ENCODE data around the gene RMI1. TPM values are rescaled to one million over a fixed set of nuclear protein-coding genes. Genes with fewer than 3 reads are reported as not detected.
"Not testable (repeated sequence)": the region's sequence is repeated elsewhere in the genome, so short reads cannot be mapped to it uniquely, and the experiment has no call there.

Gene RMI1
- total RNA-seq, 1 donor from 2014 or later = 7.7 TPM

DNA sequence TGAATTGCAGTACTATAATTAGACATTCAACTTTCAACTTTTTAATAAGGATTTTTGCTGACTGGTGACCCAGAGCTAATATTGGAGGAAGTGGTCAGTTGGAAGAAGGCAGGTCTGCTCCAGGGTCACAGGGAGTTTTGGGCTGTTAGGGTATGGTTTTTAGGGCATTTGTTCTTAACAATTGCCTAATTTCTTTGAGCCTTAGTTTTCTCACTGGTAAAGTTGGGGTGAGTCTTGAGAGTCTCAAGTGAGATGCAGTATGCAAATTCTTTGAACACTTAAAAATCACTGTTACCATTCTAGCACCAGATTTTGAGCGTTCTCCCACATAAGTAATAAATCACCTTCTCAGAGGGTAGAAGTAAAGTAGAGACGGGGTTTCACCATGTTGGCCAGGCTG, 50.9 kb downstream of the RMI1 start:
- no peak for DNase-seq (ENCODE audit: low spot score)
- Mint-ChIP-seq H3K27me3 (ENCODE audit: low read depth) (peaks cover 12% of the 10 kb centered on the region), H3K36me3 (ENCODE audit: low read depth) (no peaks in the 10 kb centered on the region), H3K27ac (ENCODE audit: unreplicated experiment) (no peak overlapping the region), H3K9me3 (ENCODE audit: low read depth) (no peaks in the 10 kb centered on the region), H3K4me1 (ENCODE audit: low read depth) (no peaks in the 10 kb centered on the region), H3K4me3 (ENCODE audit: unreplicated experiment) (no peak overlapping the region)
- no peak for TF ChIP-seq CTCF (IDR thresholded peaks at IDR 0.05)

DNA sequence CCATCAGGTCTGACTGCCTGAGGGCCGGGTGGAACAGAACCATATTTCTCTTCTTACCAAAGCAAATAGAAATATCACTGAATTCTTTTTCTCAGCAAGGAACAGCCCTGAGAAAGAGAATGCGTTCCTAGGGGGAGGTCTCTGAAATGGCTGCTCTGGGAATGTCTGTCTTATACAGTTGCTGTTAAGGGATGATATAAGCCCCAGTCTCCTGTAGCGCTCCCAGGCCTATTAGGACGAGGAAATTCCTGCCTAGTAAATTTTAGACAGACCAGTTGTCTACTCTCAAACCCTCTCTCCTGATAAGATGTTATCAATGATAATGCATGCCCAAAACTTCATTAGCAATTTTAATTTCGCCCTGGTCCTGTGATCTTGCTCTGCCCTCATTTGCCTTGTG, 61.3 kb downstream of the RMI1 start:
- not testable (repeated sequence) for DNase-seq (ENCODE audit: low spot score); H3K27me3 Mint-ChIP-seq (ENCODE audit: low read depth); H3K4me3 Mint-ChIP-seq (ENCODE audit: unreplicated experiment); H3K27ac Mint-ChIP-seq (ENCODE audit: unreplicated experiment); H3K4me1 Mint-ChIP-seq (ENCODE audit: low read depth); H3K36me3 Mint-ChIP-seq (ENCODE audit: low read depth)
- H3K9me3 Mint-ChIP-seq (ENCODE audit: low read depth) = peaks cover 20% of the 10 kb centered on the region

DNA sequence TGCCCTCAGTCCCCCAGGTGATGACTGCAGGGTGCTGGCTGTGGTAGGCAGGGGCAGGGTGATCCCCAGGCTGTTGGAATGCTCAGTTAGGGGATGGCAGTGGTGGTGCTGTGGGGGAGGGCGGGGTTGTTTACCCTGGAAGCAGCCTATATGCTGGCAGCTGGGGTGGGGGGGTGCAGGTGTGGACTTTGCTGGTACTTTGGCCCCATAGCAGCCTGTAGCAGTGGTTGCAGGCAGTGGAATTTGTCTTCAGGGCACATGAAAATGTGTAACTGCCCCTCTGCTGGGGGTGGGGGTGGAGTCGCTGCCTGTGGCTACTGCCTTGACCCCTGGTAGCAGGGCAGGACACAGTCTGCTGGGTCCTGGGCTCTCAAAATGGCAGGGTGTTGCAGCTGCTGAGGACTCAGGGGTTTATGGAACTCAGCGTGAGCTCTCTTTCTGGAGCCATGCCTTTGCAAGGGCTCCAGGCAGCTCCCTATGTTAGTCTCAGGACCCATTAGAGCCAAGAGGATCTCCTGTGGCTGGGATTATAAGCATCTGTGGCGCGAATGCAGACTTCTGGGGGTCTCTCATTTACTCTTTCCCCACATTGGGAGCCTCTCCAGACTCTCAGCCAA, 65.0 kb downstream of the RMI1 start:
- peaks cover 10% of the 10 kb centered on the region for H3K9me3 Mint-ChIP-seq (ENCODE audit: low read depth)
- peaks cover 7% of the 10 kb centered on the region for H3K36me3 Mint-ChIP-seq (ENCODE audit: low read depth)
- H3K4me3 Mint-ChIP-seq (ENCODE audit: unreplicated experiment) = no peak overlapping the region
- peaks cover 7% of the 10 kb centered on the region for H3K27me3 Mint-ChIP-seq (ENCODE audit: low read depth)
- TF ChIP-seq CTCF (IDR thresholded peaks at IDR 0.05) = no peak
- DNase-seq (ENCODE audit: low spot score) = no peak
- no peak overlapping the region for H3K27ac Mint-ChIP-seq (ENCODE audit: unreplicated experiment)
- H3K4me1 Mint-ChIP-seq (ENCODE audit: low read depth) = peaks cover 5% of the 10 kb centered on the region

Small RNA genes lying within 50 kb of the gene (microRNA-seq; reads per million reads assigned to microRNA genes)
- gene MIR7-1 (ENCODE audit: borderline number of aligned reads) = 24.9 reads per million, percentile 40 among the genes with 10 or more reads in this experiment

Other genes starting within 250 kb of the RMI1 start
- 1.7 to 2.6 TPM (median 1.9 TPM) in 3 replicates for gene GKAP1, start 163.0 kb upstream of the RMI1 start, total RNA-seq
- 2.7 to 4.4 TPM (median 3.1 TPM) in 3 replicates for gene KIF27, start 59.4 kb upstream of the RMI1 start, total RNA-seq
- 387 to 419 TPM (median 392 TPM) in 3 replicates for gene HNRNPK, start 590 bp upstream of the RMI1 start, total RNA-seq